Activated CD4-positive, alpha-beta memory T cell treated with anti-CD3 and anti-CD28 coated beads, Interleukin-2, amount 10 ng/mL, durations not matched to agents 7 days and 5 days (primary cell): ENCODE measurements around the gene NPW. TPM values are rescaled to one million over a fixed set of nuclear protein-coding genes. Genes with fewer than 3 reads are reported as not detected.
"Not testable (repeated sequence)": the region's sequence is repeated elsewhere in the genome, so short reads cannot be mapped to it uniquely, and the experiment has no call there.

ENCODE experiments used
- CTCF ChIA-PET: fragments of 350-600 bp; sonication (Branson Sonifier 250); formaldehyde crosslinking; loops from one replicate; lab custom pipeline; 2021; ENCODE audit warnings: antibody characterized with exemption, inconsistent platforms; lab: Charles Lee
- POLR2A ChIA-PET: fragments of 350-600 bp; sonication (Branson Sonifier 250); formaldehyde crosslinking; loops from one replicate; lab custom pipeline; 2021; ENCODE audit warnings: antibody characterized with exemption; lab: Charles Lee
- DNase-seq: peaks from one replicate; pipeline ENCODE4 v3.0.0-alpha.2; 2020
- H3K27ac Mint-ChIP-seq: one replicate; pipeline ENCODE4 v1.8.0; 2021; ENCODE audit warnings: mild to moderate bottlenecking, mixed read lengths
- H3K27me3 Mint-ChIP-seq: one replicate; pipeline ENCODE4 v1.8.0; 2021; ENCODE audit warnings: mixed read lengths
- H3K36me3 Mint-ChIP-seq: one replicate; pipeline ENCODE4 v1.8.0; 2021; ENCODE audit warnings: low read depth, mixed read lengths
- H3K4me1 Mint-ChIP-seq: one replicate; pipeline ENCODE4 v1.8.0; 2021; ENCODE audit warnings: mixed read lengths
- H3K4me3 Mint-ChIP-seq: one replicate; pipeline ENCODE4 v1.8.0; 2021; ENCODE audit warnings: mild to moderate bottlenecking, mixed read lengths
- H3K9me3 Mint-ChIP-seq: one replicate; pipeline ENCODE4 v1.8.0; 2021; ENCODE audit warnings: mixed read lengths
- total RNA-seq, 2 experiments: library from RNA; stranded (reverse); gene quantifications; one replicate each; pipeline ENCODE4 v1.2.3, GENCODE V29; 2021

The NPW gene
- total RNA-seq, 2 experiments from 2014 or later = 0.48 to 0.65 TPM

DNA sequence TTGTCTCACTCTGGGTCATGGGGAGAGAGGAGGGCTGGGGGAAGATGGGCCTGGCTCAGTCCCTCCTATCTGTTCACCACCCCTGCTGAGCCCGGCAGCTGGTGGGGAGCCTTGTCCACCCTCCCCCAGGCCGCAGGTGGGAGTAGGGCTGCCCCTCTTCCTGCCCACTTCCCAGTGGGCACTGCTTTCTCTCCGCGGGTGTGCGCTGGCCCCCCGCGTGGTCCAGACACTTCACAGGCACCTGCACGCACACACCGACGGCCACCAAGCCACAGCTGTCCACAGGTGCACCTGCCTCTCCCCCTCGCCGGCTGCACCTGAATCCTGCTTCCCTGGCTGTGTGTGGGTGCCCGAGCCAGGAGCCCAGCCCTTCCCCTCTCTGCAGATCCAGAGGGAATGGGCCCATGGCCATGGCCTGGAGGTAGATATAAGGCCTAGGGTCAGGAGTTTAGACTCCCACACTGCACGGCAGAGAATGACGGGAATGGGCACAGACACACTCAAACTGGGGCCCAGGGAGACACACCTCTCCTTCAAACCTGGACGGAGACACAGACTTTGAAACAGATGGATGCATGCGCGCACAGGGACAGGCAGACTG lies 9.1 kb downstream of the NPW start:
- Mint-ChIP-seq H3K9me3 (no peaks in the 10 kb centered on the region), H3K36me3 (no peaks in the 10 kb centered on the region), H3K27me3 (peaks cover 25% of the 10 kb centered on the region), H3K4me3 (no peak overlapping the region), H3K4me1 (peaks cover 7% of the 10 kb centered on the region), H3K27ac (no peak overlapping the region)
- ChIA-PET CTCF (no interaction called here), POLR2A (interaction anchor here (1.8 to 2.0 kb wide), 2 partner anchors 19 to 126 kb away, joined by 4 to 10 read pairs; partner anchors contain the start of genes NTHL1, TRAF7 and TSC2)
- no peak for DNase-seq

- peaks cover 25% of the 10 kb centered on the region for H3K27me3 Mint-ChIP-seq
- peaks cover 5% of the 10 kb centered on the region for H3K4me1 Mint-ChIP-seq
- no peak overlapping the region for H3K27ac Mint-ChIP-seq
- H3K9me3 Mint-ChIP-seq = no peaks in the 10 kb centered on the region
- no peaks in the 10 kb centered on the region for H3K36me3 Mint-ChIP-seq
- CTCF ChIA-PET = interaction anchor here (1.0 kb wide), 1 partner anchor 19 kb away, joined by 3 read pairs; the partner anchor contains the start of gene TSC2
- H3K4me3 Mint-ChIP-seq = no peak overlapping the region
- no peak for DNase-seq
- POLR2A ChIA-PET = no interaction called here
Measured at GRCh38 chr16:2029350-2029749, 9.8 kb downstream of the NPW start.

- CTCF ChIA-PET = interaction anchor here (1.0 to 1.6 kb wide), 2 partner anchors 18 to 111 kb away, joined by 3 read pairs; partner anchors contain the start of gene TSC2
Measured at GRCh38 chr16:2030036-2030435, 10.5 kb downstream of the NPW start.

GRCh38 chr16:2031081-2031577 lies 11.5 kb downstream of the NPW start:
- Mint-ChIP-seq H3K4me1 (peaks cover 4% of the 10 kb centered on the region), H3K9me3 (no peaks in the 10 kb centered on the region), H3K36me3 (no peaks in the 10 kb centered on the region), H3K4me3 (no peak overlapping the region), H3K27ac (no peak overlapping the region), H3K27me3 (peaks cover 17% of the 10 kb centered on the region)
- no peak for DNase-seq
- ChIA-PET CTCF (interaction anchor here (1.6 kb wide), 1 partner anchor 109 kb away, joined by 3 read pairs; no protein-coding TSS in a partner anchor), POLR2A (no interaction called here)

More at GRCh38 chr16:2030036-2030435, 10.5 kb downstream of the NPW start:
- Mint-ChIP-seq H3K36me3 (no peaks in the 10 kb centered on the region), H3K27ac (no peak overlapping the region), H3K4me1 (peaks cover 4% of the 10 kb centered on the region), H3K27me3 (peaks cover 24% of the 10 kb centered on the region), H3K4me3 (no peak overlapping the region), H3K9me3 (no peaks in the 10 kb centered on the region)
- POLR2A ChIA-PET = no interaction called here
- DNase-seq = no peak

DNA sequence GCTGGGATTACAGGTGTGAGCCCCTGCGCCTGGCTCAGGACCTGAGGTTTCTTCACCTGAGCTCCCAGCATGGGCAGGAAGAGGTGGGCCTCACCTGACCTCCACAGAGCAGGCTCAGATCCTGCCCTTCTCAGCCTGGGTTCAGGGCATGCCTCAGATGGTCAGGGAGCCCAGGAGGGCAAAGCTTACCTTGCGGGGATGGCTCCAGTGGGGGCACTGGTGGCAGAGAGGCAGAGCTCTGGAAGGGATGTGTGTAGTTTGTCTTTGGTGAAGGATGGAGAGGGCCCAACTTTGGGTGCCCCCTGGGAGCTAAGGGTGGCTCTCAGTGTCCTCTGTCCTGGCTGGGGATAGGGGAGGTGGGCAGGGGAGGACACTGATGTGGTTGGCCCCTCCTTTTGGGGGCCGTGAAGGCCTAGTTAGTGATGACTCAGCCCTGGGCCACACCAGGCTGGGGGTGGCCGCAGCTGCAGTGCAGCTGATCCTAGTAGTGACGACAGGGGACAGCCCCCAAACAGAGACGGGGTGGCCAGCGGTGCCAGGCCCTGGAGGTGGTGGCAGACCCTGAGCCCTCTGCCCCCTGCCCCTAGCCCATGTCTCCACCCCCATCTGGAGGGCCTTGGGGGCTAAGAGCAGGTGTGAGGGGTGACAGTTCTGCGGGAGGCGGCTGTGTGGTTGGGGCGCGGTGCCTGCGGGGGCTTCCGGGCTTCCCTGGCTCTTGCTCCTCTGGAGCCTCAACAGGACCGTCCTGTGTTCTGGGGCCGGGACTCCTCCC lies 12.9 kb downstream of the NPW start:
- POLR2A ChIA-PET = no interaction called here
- no peaks in the 10 kb centered on the region for H3K9me3 Mint-ChIP-seq
- H3K36me3 Mint-ChIP-seq = no peaks in the 10 kb centered on the region
- H3K4me3 Mint-ChIP-seq = no peak overlapping the region
- H3K27me3 Mint-ChIP-seq = peaks cover 15% of the 10 kb centered on the region
- H3K27ac Mint-ChIP-seq = no peak overlapping the region
- peaks cover 3% of the 10 kb centered on the region for H3K4me1 Mint-ChIP-seq
- no peak for DNase-seq
- CTCF ChIA-PET = no interaction called here

DNA sequence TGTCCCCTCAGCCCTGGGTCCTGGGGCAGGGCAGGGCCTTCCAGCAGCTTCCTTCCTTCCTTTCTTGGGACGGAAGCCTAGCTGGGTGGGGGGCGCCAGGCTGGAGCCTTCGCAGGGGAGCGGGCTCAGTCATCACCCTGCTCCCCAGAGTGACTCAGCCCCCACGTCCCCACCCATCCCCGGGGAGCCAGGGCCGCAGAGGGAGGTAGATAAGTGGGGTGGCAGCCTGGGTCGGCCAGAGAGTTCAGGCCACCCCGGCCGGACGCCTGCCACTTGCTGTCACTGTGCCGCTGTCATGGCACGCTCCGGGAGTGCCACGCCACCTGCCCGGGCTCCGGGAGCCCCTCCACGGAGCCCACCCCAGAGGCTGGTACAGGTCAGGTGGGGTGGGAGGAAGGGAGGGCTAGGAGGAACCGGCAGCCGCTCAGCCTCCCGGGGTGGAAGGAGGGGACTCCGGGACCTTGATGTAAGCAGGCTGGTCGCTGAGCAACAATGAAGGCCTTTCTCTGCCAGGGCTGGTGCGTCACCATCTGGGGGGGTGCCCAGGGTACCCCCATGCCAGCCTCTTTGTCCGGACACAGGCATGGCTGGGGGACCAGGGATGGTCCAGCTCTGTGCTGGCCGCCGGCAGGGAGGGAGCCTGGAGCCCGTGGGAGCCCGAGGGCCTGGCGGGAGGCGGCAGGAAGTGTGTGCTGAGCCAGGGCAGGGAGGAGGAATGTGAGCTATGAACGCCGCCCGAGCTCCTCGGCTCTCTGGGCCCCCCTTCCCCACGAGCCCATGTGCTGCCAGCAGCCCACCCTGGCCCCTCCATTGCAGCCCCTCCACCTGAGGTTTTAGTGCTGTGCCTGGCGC lies 13.7 kb downstream of the NPW start:
- ChIA-PET CTCF (no interaction called here), POLR2A (no interaction called here)
- peaks cover 8% of the 10 kb centered on the region for H3K27me3 Mint-ChIP-seq
- no peak for DNase-seq
- no peak overlapping the region for H3K27ac Mint-ChIP-seq
- H3K9me3 Mint-ChIP-seq = no peaks in the 10 kb centered on the region
- H3K4me3 Mint-ChIP-seq = no peak overlapping the region
- no peaks in the 10 kb centered on the region for H3K4me1 Mint-ChIP-seq
- H3K36me3 Mint-ChIP-seq = no peaks in the 10 kb centered on the region

GRCh38 chr16:2033909-2034695 lies 14.5 kb downstream of the NPW start:
- DNase-seq, H3K27ac Mint-ChIP-seq, H3K36me3 Mint-ChIP-seq, H3K27me3 Mint-ChIP-seq, CTCF ChIA-PET, H3K4me1 Mint-ChIP-seq, POLR2A ChIA-PET, H3K4me3 Mint-ChIP-seq, H3K9me3 Mint-ChIP-seq: not testable (repeated sequence)

GRCh38 chr16:2034696-2035430 lies 15.3 kb downstream of the NPW start:
- Mint-ChIP-seq H3K4me3 (no peak overlapping the region), H3K27me3 (no peaks in the 10 kb centered on the region), H3K36me3 (no peaks in the 10 kb centered on the region), H3K27ac (no peak overlapping the region), H3K9me3 (no peaks in the 10 kb centered on the region), H3K4me1 (no peaks in the 10 kb centered on the region)
- no peak for DNase-seq
- POLR2A ChIA-PET = no interaction called here
- CTCF ChIA-PET = no interaction called here

GRCh38 chr16:2035431-2036199 lies 16.0 kb downstream of the NPW start:
- no peaks in the 10 kb centered on the region for H3K4me1 Mint-ChIP-seq
- no peaks in the 10 kb centered on the region for H3K9me3 Mint-ChIP-seq

DNA sequence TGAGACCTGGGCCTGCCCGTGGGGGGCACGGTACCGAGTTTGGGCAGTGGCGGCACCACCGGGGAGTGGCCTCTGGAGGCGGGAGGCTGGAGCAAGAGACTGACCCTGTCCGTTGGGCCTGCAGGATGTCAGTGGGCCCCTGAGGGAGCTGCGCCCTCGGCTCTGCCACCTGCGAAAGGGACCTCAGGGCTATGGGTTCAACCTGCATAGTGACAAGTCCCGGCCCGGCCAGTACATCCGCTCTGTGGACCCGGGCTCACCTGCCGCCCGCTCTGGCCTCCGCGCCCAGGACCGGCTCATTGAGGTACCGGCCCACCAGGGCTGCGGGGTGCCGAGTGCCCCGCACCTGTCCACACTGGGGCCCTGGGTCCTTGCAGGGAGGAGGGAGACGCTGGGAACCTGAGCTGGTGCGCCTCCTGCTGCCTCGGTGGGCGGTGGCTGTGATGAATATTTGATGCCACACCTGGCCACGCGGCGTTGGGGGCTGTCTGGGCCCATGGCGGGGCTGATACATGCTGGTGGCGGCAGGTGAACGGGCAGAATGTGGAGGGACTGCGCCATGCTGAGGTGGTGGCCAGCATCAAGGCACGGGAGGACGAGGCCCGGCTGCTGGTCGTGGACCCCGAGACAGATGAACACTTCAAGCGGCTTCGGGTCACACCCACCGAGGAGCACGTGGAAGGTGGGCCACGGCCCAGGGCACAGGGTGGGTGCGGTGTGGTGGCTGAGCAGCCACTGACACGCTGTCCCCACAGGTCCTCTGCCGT lies 16.8 kb downstream of the NPW start:
- Mint-ChIP-seq H3K27ac (no peak overlapping the region), H3K4me3 (no peak overlapping the region), H3K4me1 (no peaks in the 10 kb centered on the region), H3K9me3 (no peaks in the 10 kb centered on the region), H3K27me3 (no peaks in the 10 kb centered on the region), H3K36me3 (no peaks in the 10 kb centered on the region)
- no peak for DNase-seq
- POLR2A ChIA-PET = no interaction called here
- CTCF ChIA-PET = no interaction called here

More at GRCh38 chr16:2035431-2036199, 16.0 kb downstream of the NPW start:
- Mint-ChIP-seq H3K27ac (no peak overlapping the region), H3K36me3 (no peaks in the 10 kb centered on the region), H3K4me3 (no peak overlapping the region), H3K27me3 (no peaks in the 10 kb centered on the region)
- DNase-seq = no peak
- ChIA-PET CTCF (no interaction called here), POLR2A (no interaction called here)

DNA sequence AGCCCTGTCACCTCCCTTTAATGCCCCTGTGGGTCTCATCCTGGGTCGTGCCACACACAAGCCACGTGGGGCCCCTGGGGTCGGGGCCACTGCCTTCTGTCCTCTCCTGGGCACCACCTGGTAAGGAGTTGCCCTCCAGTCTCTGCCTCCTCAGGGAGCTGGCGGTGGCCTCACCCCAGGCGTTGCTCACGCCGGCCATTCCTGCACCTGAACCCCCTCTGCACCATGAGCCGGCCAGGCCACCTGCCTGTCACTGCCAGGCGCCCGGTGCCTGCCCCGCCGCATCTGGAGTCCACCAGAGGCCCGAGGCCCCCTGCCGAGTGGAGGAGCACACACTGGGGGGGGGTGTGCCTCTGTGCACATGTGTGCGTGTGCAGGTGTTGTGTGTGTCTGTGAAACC lies 17.5 kb downstream of the NPW start:
- H3K27ac Mint-ChIP-seq = no peak overlapping the region
- no peaks in the 10 kb centered on the region for H3K4me1 Mint-ChIP-seq
- H3K9me3 Mint-ChIP-seq = no peaks in the 10 kb centered on the region
- H3K27me3 Mint-ChIP-seq = no peaks in the 10 kb centered on the region
- DNase-seq = no peak
- no peak overlapping the region for H3K4me3 Mint-ChIP-seq
- POLR2A ChIA-PET = no interaction called here
- H3K36me3 Mint-ChIP-seq = no peaks in the 10 kb centered on the region
- CTCF ChIA-PET = no interaction called here
